ENCODE results near the gene LETM1. TPM values are rescaled to one million over a fixed set of nuclear protein-coding genes. Genes with fewer than 3 reads are reported as not detected.

The LETM1 gene
- total and polyA plus RNA-seq, 3 experiments from 2014 or later = 15.5 to 87.3 (median 85.4) TPM

DNA sequence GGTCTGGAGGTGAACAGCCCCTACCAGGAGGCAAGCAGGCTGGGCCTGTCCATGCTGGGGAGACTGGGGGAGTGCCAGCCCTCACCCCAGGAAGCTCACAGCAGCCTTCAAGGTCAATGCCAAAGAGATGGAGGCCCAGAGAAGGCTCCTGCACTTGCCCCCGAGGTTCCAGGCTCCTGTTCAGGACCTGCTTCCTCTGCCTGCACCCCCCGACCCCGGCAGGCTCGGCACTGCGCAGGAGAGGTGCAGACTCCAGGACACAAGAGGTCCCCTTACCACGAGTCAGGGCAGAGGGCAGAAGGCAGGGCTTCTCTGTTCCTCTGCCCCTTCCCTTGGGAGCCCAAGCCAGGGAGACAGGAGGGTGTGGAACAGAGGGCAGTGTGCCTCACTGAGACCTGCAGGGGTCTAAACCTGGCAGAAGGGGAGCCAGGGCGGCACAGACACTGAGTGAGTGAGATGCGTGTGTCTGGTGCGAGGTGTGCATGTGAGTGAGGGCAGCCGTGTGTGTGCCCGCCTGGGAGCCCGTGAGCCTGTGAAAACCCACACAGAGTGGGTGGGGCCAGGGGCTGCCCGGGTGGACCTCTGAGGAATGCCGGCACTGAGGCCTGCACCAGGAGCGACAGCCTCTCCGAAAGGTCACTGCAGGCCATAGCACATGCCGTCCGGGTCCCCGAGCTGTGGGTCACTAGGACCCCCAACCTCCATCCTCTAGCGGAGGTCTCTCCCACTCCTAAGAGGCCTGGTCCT, 93.5 kb downstream of the LETM1 start:
- Histone ChIP-seq H3K4me1 (ENCODE audit: insufficient read depth, low read length) (no peaks in the 10 kb centered on the region), H3K9me3 (ENCODE audit: low read length) (no peaks in the 10 kb centered on the region), H3K27me3 (ENCODE audit: insufficient read depth, low read length, poor library complexity, severe bottlenecking) (no peaks in the 10 kb centered on the region), H3K36me3 (ENCODE audit: insufficient read depth, low read length) (no peaks in the 10 kb centered on the region), H3K27ac (ENCODE audit: low read depth, low read length) (no peak overlapping the region), H3K4me3 (ENCODE audit: low read length) (no peak overlapping the region)
- ChIA-PET CTCF (no interaction called here), POLR2A (no interaction called here)
- no peak for DNase-seq
- H3K36me3 Mint-ChIP-seq = no peaks in the 10 kb centered on the region
- H3K27ac Mint-ChIP-seq = no peak overlapping the region
- no peak overlapping the region for H3K4me3 Mint-ChIP-seq
- H3K9me3 Mint-ChIP-seq = no peaks in the 10 kb centered on the region
- H3K27me3 Mint-ChIP-seq = peaks cover 4 to 11% of the 10 kb centered on the region in 2 donors
- peaks cover 0 to 4% (median 0%) of the 10 kb centered on the region in 3 donors for H3K4me1 Mint-ChIP-seq

Other genes with a start within 250 kb of the LETM1 start
- gene FAM53A, start 171.8 kb downstream of the LETM1 start, total RNA-seq = 1 to 10 TPM in 1 of 2 experiments, under 1 TPM in 1; 0.82 to 1.9 TPM
- gene FAM53A, start 171.8 kb downstream of the LETM1 start, polyA plus RNA-seq = 1.5 TPM
- 100 to 1,000 TPM; 163 to 164 TPM for gene SLBP, start 143.8 kb downstream of the LETM1 start, total RNA-seq
- 71.6 TPM for gene SLBP, start 143.8 kb downstream of the LETM1 start, polyA plus RNA-seq
- 10 to 100 TPM; 27.6 to 30.6 TPM for gene TMEM129, start 134.8 kb downstream of the LETM1 start, total RNA-seq
- 42.1 TPM for gene TMEM129, start 134.8 kb downstream of the LETM1 start, polyA plus RNA-seq
- gene TACC3, start 134.6 kb downstream of the LETM1 start, total RNA-seq = 100 to 1,000 TPM; 124 to 129 TPM
- gene TACC3, start 134.6 kb downstream of the LETM1 start, polyA plus RNA-seq = 45.5 TPM
- gene FGFR3, start 62.9 kb downstream of the LETM1 start, total RNA-seq = under 1 TPM in 1 of 2 experiments, not detected in 1; 0.07 TPM
- not detected for gene FGFR3, start 62.9 kb downstream of the LETM1 start, polyA plus RNA-seq
- 100 to 1,000 TPM; 150 to 152 TPM for gene NSD2, start 15.2 kb upstream of the LETM1 start, total RNA-seq
- 9.0 TPM for gene NSD2, start 15.2 kb upstream of the LETM1 start, polyA plus RNA-seq
- gene NELFA, start 152.8 kb upstream of the LETM1 start, total RNA-seq = 10 to 100 TPM; 42.5 to 44.6 TPM
- gene NELFA, start 152.8 kb upstream of the LETM1 start, polyA plus RNA-seq = 31.2 TPM
- gene NAT8L, start 203.2 kb upstream of the LETM1 start, total RNA-seq = under 1 TPM; 0.42 to 0.55 TPM
- not detected for gene NAT8L, start 203.2 kb upstream of the LETM1 start, polyA plus RNA-seq

Data from CD8-positive, alpha-beta memory T cell (primary cell).